ENCODE results near the gene CABP4.

The CABP4 gene

GRCh38 chr11:67500484-67500821 lies 45.3 kb downstream of the CABP4 start:
- peak; percentile 38 for DNase-seq

GRCh38 chr11:67500831-67501715 lies 45.9 kb downstream of the CABP4 start:
- DNase-seq = peak; percentile 17

GRCh38 chr11:67501854-67502253 lies 46.7 kb downstream of the CABP4 start:
- DNase-seq = peak; percentile 26

- DNase-seq = peak; percentile 24
These were observed 47.3 kb downstream of the CABP4 start for GRCh38 chr11:67502328-67502979.

- no peak for DNase-seq
These were observed 48.2 kb downstream of the CABP4 start for GRCh38 chr11:67503119-67504004.

- no peak for DNase-seq
These were observed 49.1 kb downstream of the CABP4 start for GRCh38 chr11:67504005-67504949.

GRCh38 chr11:67504950-67505581 lies 49.9 kb downstream of the CABP4 start, which contains the start of gene PITPNM1:
TSS of gene PITPNM1 (minus strand) at chr11:67505363. CDS start at chr11:67504180, 1,183 bp downstream.
- DNase-seq = peak; percentile 78

GRCh38 chr11:67505605-67506396 lies 50.6 kb downstream of the CABP4 start:
- peak; percentile 84 for DNase-seq

GRCh38 chr11:67506426-67507051 lies 51.4 kb downstream of the CABP4 start:
- DNase-seq = no peak

- no peak for DNase-seq
These were observed 52.2 kb downstream of the CABP4 start for GRCh38 chr11:67507242-67507863.

- DNase-seq = peak; percentile 96
These were observed 52.8 kb downstream of the CABP4 start, which contains the start of gene CDK2AP2 for GRCh38 chr11:67507864-67508485. TSS of gene CDK2AP2 (minus strand) at chr11:67508162. CDS start at chr11:67508082, 80 bp downstream.

- DNase-seq = peak; percentile 95
These were observed 53.5 kb downstream of the CABP4 start for GRCh38 chr11:67508486-67509121.

- no peak for DNase-seq
These were observed 54.8 kb downstream of the CABP4 start for GRCh38 chr11:67510023-67510345.

Data from left hindlimb (tissue), 1 donor.